GM23248 (cell line): ENCODE measurements around the gene LENG9.

Experiments used
- EZH2 ChIP-seq: fragments of 200-600 bp; sonication (generic); IDR thresholded peaks from 2 replicates; pipeline ENCODE4 v1.6.1; 2018; ENCODE audit warnings: antibody characterized with exemption, mild to moderate bottlenecking; ENCODE audit not compliant: insufficient read depth, poor library complexity, severe bottlenecking
- EZH2phosphoT487 ChIP-seq: fragments of 200-600 bp; sonication (generic); IDR thresholded peaks from 2 replicates; pipeline ENCODE4 v1.6.1; 2018; ENCODE audit warnings: antibody characterized with exemption, moderate library complexity, mild to moderate bottlenecking, low read depth; ENCODE audit not compliant: insufficient read depth

DNA sequence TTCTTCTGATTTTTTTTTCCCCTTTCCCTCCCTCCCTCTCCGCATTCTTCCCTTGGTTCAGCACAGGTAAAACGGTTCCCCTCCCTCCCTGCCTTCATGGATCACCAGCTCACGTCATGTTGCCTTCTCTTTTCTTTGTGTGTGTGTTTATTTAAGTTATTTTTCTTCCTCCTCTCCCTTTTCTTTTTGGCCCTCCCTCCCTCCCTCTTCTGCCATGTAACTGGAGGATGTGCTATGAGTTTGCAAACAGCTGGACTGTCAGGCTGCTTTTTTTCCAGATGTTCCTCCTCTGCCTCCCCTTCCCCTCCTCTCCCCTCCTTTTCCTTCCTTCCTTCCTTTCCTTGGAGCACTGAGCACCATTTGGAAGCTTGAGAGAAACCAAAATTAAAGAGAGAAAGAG, 2.0 kb downstream of the LENG9 start:
- TF ChIP-seq EZH2phosphoT487 (no peak), EZH2 (no peak)
